A673 (cell line): ENCODE results near the gene CD4. TPM values are rescaled to one million over a fixed set of nuclear protein-coding genes. Genes with fewer than 3 reads are reported as not detected.

Experiments
- BruUV-seq: library from RNA; stranded (reverse); fragments of 400-500 nt; replicated peaks from 2 replicates; lab custom pipeline; 2021; lab: Mats Ljungman, UMichigan
- CTCF ChIA-PET: fragments of 300-600 bp; sonication (Branson Sonifier 250); formaldehyde crosslinking; loops from one replicate; lab custom pipeline; 2022; ENCODE audit warnings: antibody characterized with exemption; lab: Charles Lee
- POLR2A ChIA-PET: fragments of 300-600 bp; sonication (Branson Sonifier 250); formaldehyde crosslinking; loops from one replicate; lab custom pipeline; 2022; ENCODE audit warnings: antibody characterized with exemption; ENCODE audit not compliant: low non-redundant PET; lab: Charles Lee
- DNase-seq: peaks from one replicate; pipeline ENCODE4 v3.0.0-alpha.2; 2015; ENCODE audit warnings: low spot score
- H3K27ac ChIP-seq: fragments of 200-600 bp; sonication (generic); 2 replicates; pipeline ENCODE4 v1.5.1; 2016; ENCODE audit warnings: mixed run types, low read depth, mild to moderate bottlenecking, mixed read lengths, antibody characterized with exemption, low read length; ENCODE audit not compliant: poor library complexity, severe bottlenecking
- H3K27me3 ChIP-seq: fragments of 200-600 bp; sonication (generic); replicated peaks from 2 replicates; pipeline ENCODE4 v1.6.1; 2017; ENCODE audit warnings: mixed run types, low read depth, mild to moderate bottlenecking, mixed read lengths, antibody characterized with exemption, low read length; ENCODE audit not compliant: insufficient read depth, poor library complexity
- H3K36me3 ChIP-seq: fragments of 200-600 bp; sonication (generic); 2 replicates; pipeline ENCODE4 v1.6.1; 2016; ENCODE audit warnings: mixed run types, mild to moderate bottlenecking, mixed read lengths, antibody characterized with exemption, low read length; ENCODE audit not compliant: insufficient read depth, poor library complexity, severe bottlenecking
- H3K4me1 ChIP-seq: fragments of 200-600 bp; sonication (generic); 2 replicates; pipeline ENCODE4 v1.6.1; 2017; ENCODE audit warnings: mixed run types, mild to moderate bottlenecking, mixed read lengths, antibody characterized with exemption, low read length; ENCODE audit not compliant: insufficient read depth, poor library complexity, severe bottlenecking
- H3K4me3 ChIP-seq: fragments of 200-600 bp; sonication (generic); 2 replicates; pipeline ENCODE4 v1.5.1; 2016; ENCODE audit warnings: low read depth, mixed run types, mild to moderate bottlenecking, mixed read lengths, low read length; ENCODE audit not compliant: poor library complexity, severe bottlenecking
- H3K9me3 ChIP-seq: fragments of 200-600 bp; sonication (generic); 2 replicates; pipeline ENCODE4 v1.6.1; 2016; ENCODE audit warnings: mixed run types, low read depth, mild to moderate bottlenecking, mixed read lengths, antibody characterized with exemption, low read length; ENCODE audit not compliant: poor library complexity, severe bottlenecking
- EZH2 ChIP-seq: fragments of 200-600 bp; sonication (generic); IDR thresholded peaks from 2 replicates; pipeline ENCODE4 v1.6.1; 2017; ENCODE audit warnings: borderline replicate concordance, low read depth, mild to moderate bottlenecking, mixed read lengths, antibody characterized with exemption, low read length; ENCODE audit not compliant: poor library complexity, severe bottlenecking
- intact Hi-C: fragments of 100-400 bp; cut with micrococcal nuclease; formaldehyde crosslinking; loops from one replicate; pipeline ENCODE4 v1.10.0; 2022; ENCODE audit not compliant: unreplicated experiment
- total RNA-seq: library from RNA; stranded (reverse); gene quantifications from 2 replicates; pipeline ENCODE4 v1.2.3, GENCODE V29; 2021
- TF ChIP-seq, protein P1 (sequence below): fragments of 300-800, 200-600 bp; sonication (generic); conservative IDR thresholded peaks from 2 replicates; pipeline ENCODE4 v1.5.1; 2017; ENCODE audit warnings: low read depth, mild to moderate bottlenecking, antibody characterized with exemption, low read length, moderate library complexity, mixed read lengths

Gene CD4
- total RNA-seq, 1 experiment from 2014 or later, result not detected

DNA sequence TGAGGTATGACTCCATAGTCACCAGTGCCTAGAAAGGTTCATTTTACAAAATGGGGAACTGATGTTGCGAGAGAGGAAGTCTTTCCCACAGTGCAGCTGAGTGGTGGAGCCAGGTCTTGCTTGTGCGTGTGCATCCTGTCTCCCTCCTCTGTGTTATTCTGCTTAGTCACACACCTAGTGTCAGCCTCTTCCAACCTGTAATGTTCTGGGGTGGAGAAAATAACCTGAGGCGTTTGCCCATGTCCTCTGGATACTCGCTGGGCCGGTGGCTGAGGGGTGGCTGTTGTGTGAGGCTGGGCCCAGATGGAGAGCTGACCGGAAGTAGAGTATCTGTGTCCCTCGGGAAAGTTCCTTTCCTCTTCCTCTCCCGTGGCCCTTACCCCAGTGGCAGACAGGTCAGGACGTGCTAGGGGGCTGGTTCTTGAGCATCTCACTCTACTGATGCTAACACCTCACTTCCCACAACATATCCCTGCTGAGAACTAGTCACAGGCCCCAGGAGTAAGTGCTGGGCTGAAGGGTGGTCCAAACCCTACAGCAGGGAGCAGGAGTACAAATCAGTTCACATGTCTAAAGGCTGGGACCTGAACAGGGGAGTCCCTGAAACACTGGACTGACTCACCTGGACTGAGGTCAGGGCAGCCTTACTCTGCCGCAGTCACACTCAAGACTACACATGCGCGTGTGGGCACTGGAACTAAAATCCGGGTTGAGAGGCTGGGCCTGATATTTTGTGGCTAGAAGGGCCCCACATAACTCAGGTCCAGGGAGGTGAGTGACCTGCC lies 43.4 kb upstream of the CD4 start:
- TF ChIP-seq EZH2, result no peak
- TF ChIP-seq, protein P1, sequence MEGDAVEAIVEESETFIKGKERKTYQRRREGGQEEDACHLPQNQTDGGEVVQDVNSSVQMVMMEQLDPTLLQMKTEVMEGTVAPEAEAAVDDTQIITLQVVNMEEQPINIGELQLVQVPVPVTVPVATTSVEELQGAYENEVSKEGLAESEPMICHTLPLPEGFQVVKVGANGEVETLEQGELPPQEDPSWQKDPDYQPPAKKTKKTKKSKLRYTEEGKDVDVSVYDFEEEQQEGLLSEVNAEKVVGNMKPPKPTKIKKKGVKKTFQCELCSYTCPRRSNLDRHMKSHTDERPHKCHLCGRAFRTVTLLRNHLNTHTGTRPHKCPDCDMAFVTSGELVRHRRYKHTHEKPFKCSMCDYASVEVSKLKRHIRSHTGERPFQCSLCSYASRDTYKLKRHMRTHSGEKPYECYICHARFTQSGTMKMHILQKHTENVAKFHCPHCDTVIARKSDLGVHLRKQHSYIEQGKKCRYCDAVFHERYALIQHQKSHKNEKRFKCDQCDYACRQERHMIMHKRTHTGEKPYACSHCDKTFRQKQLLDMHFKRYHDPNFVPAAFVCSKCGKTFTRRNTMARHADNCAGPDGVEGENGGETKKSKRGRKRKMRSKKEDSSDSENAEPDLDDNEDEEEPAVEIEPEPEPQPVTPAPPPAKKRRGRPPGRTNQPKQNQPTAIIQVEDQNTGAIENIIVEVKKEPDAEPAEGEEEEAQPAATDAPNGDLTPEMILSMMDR, result no peak
- H3K9me3 ChIP-seq, result no peaks in the 10 kb centered on the region
- H3K27me3 ChIP-seq, result no peaks in the 10 kb centered on the region
- no TSS peak for BruUV-seq
- no peaks in the 10 kb centered on the region for H3K4me1 ChIP-seq
- intact Hi-C loops, result no loop called here
- CTCF ChIA-PET, result no interaction called here
- POLR2A ChIA-PET, result no interaction called here
- no peak overlapping the region for H3K27ac ChIP-seq
- H3K4me3 ChIP-seq, result no peak overlapping the region
- DNase-seq, result no peak
- H3K36me3 ChIP-seq, result peaks cover 49% of the 10 kb centered on the region

DNA sequence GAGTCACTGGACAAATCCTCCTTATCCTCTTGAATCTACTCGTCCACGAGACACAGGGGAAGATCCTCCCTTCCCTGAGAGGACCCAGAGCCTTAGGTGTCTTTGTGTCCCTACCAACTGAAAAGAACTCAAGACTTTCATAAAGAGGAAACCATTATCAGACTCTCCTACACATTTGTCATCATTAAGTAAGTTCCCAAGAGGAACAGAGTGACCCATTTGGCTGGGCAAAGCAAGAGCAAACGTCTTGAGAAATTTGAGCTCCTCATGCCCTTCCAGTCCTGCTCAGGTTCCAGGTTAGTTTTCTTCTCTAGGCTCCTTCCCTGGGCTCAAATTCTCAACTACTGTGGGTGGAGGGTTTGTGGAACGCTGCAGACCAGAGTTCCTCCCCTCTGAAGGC lies 42.1 kb upstream of the CD4 start:
- TF ChIP-seq, protein P1, result no peak
- no peak for TF ChIP-seq EZH2
- no peak overlapping the region for H3K27ac ChIP-seq
- BruUV-seq, result no TSS peak
- H3K27me3 ChIP-seq, result no peaks in the 10 kb centered on the region
- H3K9me3 ChIP-seq, result no peaks in the 10 kb centered on the region
- no peak overlapping the region for H3K4me3 ChIP-seq
- ChIA-PET CTCF (no interaction called here), POLR2A (no interaction called here)
- H3K36me3 ChIP-seq, result peaks cover 62% of the 10 kb centered on the region
- intact Hi-C loops, result no loop called here
- no peak for DNase-seq
- H3K4me1 ChIP-seq, result peaks cover 9% of the 10 kb centered on the region

DNA sequence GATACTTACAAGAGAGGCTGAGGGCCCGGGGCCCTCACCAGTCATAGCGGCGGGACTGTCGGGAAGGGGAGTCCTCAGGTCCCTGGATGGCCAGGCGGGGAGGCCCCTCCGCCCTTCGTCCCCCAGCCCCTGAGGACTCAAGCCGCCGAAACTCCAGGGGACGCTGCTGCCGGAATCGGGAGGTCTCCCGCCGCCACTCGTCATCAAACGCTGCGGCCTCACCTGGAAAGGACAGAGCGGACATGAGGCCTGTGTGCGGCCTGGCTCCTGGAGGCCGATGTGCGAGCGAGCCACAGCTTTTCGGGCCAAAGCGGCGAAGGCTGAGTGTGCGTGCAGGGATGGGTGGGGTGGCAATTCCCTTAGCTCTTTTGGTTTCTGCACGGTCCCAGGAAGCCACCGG lies 40.6 kb upstream of the CD4 start:
- no peak for TF ChIP-seq EZH2
- TF ChIP-seq, protein P1, result no peak
- CTCF ChIA-PET, result no interaction called here
- intact Hi-C loops, result no loop called here
- H3K9me3 ChIP-seq, result no peaks in the 10 kb centered on the region
- POLR2A ChIA-PET, result no interaction called here
- peaks cover 10% of the 10 kb centered on the region for H3K4me1 ChIP-seq
- DNase-seq, result no peak
- H3K4me3 ChIP-seq, result no peak overlapping the region
- H3K27ac ChIP-seq, result no peak overlapping the region
- H3K36me3 ChIP-seq, result peaks cover 62% of the 10 kb centered on the region
- H3K27me3 ChIP-seq, result no peaks in the 10 kb centered on the region
- BruUV-seq, result no TSS peak
